Effector memory CD8-positive, alpha-beta T cell (primary cell): ENCODE data around the gene ALG12.

Experiments used
- ATAC-seq: fragments of 150-1000 bp; cut with Tn5 transposase; replicated peaks from 2 replicates; pipeline ENCODE4 v1.10.0; 2021; ENCODE audit warnings: mild to moderate bottlenecking, moderate library complexity
- DNase-seq, 3 experiments: peaks; one replicate each; pipeline ENCODE4 v3.0.0; 2021
- H3K27ac Mint-ChIP-seq, 2 donors: one replicate each; pipeline ENCODE4 v1.8.0; 2022; ENCODE audit warnings: mild to moderate bottlenecking in 2 of 2, mixed read lengths in 2 of 2, moderate library complexity in 2 of 2
- H3K27me3 Mint-ChIP-seq, 2 donors: one replicate each; pipeline ENCODE4 v1.8.0; 2022; ENCODE audit warnings: mixed read lengths in 2 of 2
- H3K36me3 Mint-ChIP-seq: one replicate; pipeline ENCODE4 v1.8.0; 2022; ENCODE audit warnings: mild to moderate bottlenecking, moderate library complexity, mixed read lengths; ENCODE audit not compliant: insufficient read depth
- H3K4me1 Mint-ChIP-seq, 2 donors: one replicate each; pipeline ENCODE4 v1.8.0; 2022; ENCODE audit warnings: low read depth in 2 of 2, mixed read lengths in 2 of 2
- H3K4me3 Mint-ChIP-seq, 2 donors: one replicate each; pipeline ENCODE4 v1.8.0; 2022; ENCODE audit warnings: mild to moderate bottlenecking in 2 of 2, mixed read lengths in 2 of 2, moderate library complexity in 2 of 2
- H3K9me3 Mint-ChIP-seq, 2 donors: one replicate each; pipeline ENCODE4 v1.8.0; 2022; ENCODE audit warnings: mixed read lengths in 2 of 2

The ALG12 gene

DNA sequence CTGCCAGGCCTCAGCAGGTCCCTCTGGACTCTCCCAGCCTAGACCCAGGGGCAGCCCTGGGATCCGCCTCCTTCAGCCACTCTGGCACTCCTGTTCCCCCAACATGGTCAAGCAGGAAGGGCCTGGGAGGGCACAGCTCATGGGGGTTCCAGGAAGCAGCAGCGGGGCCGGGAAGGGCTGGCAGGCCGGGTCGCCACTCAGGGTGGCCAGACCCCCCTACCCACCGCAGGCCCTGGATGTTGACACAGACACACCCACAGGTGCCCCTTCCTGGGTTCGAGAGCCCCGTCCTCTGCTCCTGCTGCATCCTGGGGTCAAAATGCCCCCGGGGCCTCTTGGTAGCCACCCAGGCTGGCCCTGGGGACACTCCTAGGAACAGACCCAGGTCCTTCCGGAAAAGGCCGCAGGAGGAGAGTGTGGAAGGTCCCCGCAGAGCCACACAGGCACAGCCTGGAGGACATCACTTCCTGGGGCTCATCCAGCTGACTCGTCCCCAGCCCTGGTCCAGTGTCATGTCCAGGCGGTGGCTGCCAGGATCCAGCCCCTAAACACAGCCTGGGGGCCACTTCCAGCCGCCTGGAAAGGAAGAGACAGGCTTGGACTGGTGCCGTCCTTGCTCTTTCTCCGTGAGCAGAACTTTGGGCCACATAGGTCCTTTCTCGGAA is 35.6 kb upstream of the ALG12 start:
- DNase-seq, result no peak
- H3K4me3 Mint-ChIP-seq, result no peak overlapping the region
- ATAC-seq, result no peak
- H3K4me1 Mint-ChIP-seq, result no peaks in the 10 kb centered on the region
- H3K27me3 Mint-ChIP-seq, result no peaks in the 10 kb centered on the region
- no peaks in the 10 kb centered on the region for H3K9me3 Mint-ChIP-seq
- peaks cover 12% of the 10 kb centered on the region for H3K36me3 Mint-ChIP-seq
- no peak overlapping the region for H3K27ac Mint-ChIP-seq

DNA sequence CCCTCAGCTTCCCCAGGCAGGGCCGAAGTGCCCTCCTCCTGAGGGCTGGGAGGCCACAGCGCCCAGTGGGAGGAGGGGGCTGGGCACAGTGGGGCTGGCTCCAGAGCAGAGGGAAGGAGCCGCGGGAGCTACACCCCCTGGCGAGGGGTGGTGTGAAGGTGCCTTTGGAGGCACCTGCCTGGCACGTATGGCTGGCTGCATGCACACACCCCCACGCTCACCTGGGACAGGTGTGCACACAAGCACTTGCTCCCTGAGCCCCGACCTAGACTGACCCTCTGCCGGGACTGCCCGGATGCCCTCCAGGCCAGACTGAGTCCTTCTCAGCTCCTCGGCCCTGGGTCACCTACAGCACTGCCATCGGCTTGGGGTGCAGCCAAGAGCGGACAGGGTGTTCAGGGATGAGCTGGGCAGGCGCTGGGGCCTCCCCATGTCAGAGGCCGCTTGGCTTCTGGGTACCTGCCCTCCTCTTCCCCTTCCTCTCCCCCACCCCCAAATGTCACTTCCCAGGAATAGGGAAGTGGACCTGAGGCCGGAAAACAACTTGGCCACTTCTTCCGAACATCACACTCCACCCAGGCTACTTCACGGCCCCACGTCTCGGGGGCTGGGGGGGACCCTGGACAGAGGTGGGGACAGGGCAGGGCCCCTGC is 34.9 kb upstream of the ALG12 start:
- no peaks in the 10 kb centered on the region for H3K9me3 Mint-ChIP-seq
- no peak for ATAC-seq

DNA sequence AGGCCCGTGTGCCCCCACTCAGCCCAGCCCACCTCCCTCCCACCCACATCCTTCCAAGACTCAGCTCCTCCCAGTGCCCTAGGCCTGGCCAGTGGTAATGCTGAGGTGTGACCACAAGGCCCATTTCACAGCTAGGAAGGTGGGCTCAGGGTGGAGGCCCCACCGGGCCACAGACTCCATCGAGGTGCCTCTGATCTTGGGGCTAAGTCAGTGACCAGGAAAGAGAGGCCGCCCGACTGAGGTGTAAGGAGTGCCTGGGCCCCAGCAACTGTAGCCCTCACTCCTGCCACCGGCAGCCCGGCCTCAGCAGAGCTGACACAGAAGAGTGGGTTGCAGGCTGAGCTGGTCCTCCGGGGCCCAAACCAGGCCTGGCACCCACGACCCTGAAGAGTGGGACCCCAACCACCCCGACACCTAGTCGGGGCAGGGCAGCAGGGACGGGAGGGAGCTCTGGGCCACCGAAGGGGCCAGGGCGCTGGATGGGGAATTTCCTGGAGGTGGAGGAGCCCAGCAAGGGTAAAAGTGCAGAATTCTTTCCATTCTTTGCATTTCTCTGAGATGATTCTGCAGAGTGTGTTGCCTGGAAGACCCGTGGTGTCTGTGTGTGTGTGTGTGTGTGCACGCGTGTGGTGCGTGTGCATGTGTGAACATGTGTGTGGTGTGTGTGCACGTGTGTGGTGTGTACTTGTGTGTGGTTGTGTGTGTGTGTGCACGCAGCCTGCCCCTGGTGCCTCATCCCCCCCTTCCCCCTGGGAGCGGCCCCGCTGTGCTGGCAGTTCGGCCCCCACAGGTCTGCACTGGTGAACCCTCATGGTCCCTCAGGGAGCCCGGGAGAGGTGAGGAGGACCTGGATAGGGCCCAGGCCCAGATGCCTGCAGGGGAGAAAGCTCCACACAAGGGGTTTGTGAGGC is 34.0 kb upstream of the ALG12 start:
- H3K4me1 Mint-ChIP-seq, result no peaks in the 10 kb centered on the region
- DNase-seq (no peak), ATAC-seq (no peak)
- H3K9me3 Mint-ChIP-seq, result no peaks in the 10 kb centered on the region
- no peak overlapping the region for H3K27ac Mint-ChIP-seq
- H3K36me3 Mint-ChIP-seq, result peaks cover 3% of the 10 kb centered on the region
- H3K27me3 Mint-ChIP-seq, result no peaks in the 10 kb centered on the region
- H3K4me3 Mint-ChIP-seq, result no peak overlapping the region

More for the DNA sequence above, 34.9 kb upstream of the ALG12 start:
- no peaks in the 10 kb centered on the region for H3K4me1 Mint-ChIP-seq
- DNase-seq, result no peak
- H3K36me3 Mint-ChIP-seq, result peaks cover 7% of the 10 kb centered on the region
- H3K27me3 Mint-ChIP-seq, result no peaks in the 10 kb centered on the region
- no peak overlapping the region for H3K4me3 Mint-ChIP-seq
- H3K27ac Mint-ChIP-seq, result no peak overlapping the region

DNA sequence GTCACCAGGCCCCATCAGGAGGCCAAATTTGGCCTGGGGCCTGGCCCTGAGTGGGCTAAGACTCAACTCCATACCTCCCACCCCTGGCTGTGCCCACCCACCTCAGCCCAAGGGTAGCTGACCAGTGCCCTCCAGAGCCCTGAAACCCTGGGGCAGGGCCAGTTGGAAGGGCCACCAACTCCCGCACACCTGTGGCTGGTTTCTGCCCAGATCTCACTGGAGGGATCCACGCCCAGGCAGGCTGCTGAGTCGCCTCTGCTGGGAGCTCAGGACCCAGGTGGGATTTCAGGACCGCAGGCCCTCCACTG is 33.4 kb upstream of the ALG12 start:
- Mint-ChIP-seq H3K27me3 (no peaks in the 10 kb centered on the region), H3K36me3 (no peaks in the 10 kb centered on the region), H3K9me3 (no peaks in the 10 kb centered on the region), H3K4me1 (peaks cover 0 to 1% of the 10 kb centered on the region in 2 donors), H3K4me3 (no peak overlapping the region), H3K27ac (no peak overlapping the region)
- ATAC-seq (no peak), DNase-seq (no peak)

DNA sequence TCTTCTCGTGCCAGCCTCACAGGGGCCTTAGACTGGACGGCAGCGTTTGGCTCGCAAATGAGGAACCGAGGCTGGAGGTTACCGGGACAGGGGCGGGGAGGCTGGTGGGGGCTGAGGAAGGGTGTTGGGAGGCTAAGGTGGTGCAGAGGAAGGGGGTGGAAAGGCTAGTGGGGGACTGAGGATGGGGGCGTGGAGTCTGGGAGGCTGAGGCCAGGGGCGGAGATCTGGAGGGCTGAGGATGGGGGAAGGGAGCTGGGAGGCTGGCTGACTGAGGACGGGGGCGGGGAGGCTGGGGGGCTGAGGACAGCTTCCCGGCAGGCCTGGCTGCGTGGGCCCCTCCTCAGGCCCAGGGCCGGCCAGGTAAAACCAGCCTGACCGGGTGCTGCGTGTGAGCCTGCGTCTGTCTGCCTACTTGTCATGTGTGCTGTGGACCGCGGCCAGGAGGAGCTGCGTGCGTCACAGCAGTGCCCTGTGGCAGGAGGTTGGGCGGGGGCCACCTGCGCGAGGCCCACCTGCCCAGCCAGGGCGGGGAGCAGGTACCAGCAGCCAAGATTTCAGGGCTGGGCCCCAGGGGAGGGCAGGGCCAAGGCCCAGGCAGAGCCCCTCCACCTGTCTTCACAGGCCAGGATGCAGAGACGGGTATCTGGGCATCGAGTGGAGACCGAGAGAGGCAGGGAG is 32.9 kb upstream of the ALG12 start:
- H3K4me3 Mint-ChIP-seq, result no peak overlapping the region
- no peaks in the 10 kb centered on the region for H3K9me3 Mint-ChIP-seq
- peaks cover 0 to 2% of the 10 kb centered on the region in 2 donors for H3K4me1 Mint-ChIP-seq
- H3K27ac Mint-ChIP-seq, result no peak overlapping the region
- ATAC-seq, result no peak
- no peak for DNase-seq
- H3K27me3 Mint-ChIP-seq, result no peaks in the 10 kb centered on the region
- no peaks in the 10 kb centered on the region for H3K36me3 Mint-ChIP-seq

DNA sequence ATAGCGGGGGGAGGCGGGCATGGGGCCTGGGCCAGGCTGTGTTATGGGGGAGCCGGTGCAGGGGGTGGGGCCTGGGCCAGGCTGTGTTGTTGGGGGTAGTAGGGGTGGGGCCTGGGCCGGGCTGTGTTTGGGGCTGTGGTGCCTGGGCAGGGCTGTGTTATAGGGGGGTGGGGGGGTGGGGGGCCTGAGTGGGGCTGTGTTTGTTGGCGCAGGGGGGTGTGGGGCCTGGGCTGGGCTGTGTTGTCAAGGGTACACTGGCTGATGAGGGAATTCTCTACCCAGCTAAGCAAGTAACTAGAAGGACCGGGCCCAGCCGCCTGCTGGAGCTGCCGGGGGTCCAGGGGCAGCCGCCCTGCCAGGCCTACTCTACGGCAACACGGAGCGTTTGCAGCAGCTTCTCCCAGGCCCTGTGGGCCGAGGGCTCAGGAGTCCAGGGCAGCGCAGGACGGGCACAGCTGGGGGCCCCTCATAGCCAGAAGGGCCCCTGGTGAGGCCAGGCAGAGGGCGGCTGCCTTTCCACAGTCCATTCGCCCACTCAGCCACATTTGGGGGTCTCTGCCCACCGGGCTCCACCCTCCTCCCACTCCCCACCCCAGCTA is 32.3 kb upstream of the ALG12 start:
- ATAC-seq (no peak), DNase-seq (no peak)
- H3K36me3 Mint-ChIP-seq, result peaks cover 3% of the 10 kb centered on the region
- H3K4me1 Mint-ChIP-seq, result peaks cover 4 to 7% of the 10 kb centered on the region in 2 donors
- no peak overlapping the region for H3K27ac Mint-ChIP-seq
- no peaks in the 10 kb centered on the region for H3K27me3 Mint-ChIP-seq
- no peaks in the 10 kb centered on the region for H3K9me3 Mint-ChIP-seq
- no peak overlapping the region for H3K4me3 Mint-ChIP-seq

DNA sequence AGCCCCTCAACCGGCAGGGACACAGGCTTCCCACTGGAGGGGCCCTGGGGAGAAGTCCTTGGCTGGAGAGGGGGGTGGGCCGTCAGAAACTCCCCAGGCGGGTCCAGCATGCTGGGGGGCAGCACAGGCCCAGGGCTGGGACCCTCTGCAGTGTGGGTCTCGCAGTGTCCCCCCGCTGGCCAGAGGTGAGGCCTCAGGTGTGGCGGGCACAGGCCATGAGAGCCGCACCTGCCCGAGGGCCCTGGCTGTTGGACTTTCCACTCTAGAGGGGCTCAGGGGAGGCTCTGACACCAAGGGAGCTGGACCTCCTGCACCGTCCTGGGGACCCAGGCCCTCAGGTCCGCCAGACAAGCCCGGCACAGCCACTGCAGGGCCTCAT is 31.7 kb upstream of the ALG12 start:
- Mint-ChIP-seq H3K4me1 (peaks cover 5 to 8% of the 10 kb centered on the region in 2 donors), H3K36me3 (peaks cover 4% of the 10 kb centered on the region), H3K9me3 (no peaks in the 10 kb centered on the region), H3K27ac (peak overlapping the region; percentile 38 to 71), H3K27me3 (no peaks in the 10 kb centered on the region), H3K4me3 (no peak overlapping the region)
- DNase-seq (no peak), ATAC-seq (no peak)

DNA sequence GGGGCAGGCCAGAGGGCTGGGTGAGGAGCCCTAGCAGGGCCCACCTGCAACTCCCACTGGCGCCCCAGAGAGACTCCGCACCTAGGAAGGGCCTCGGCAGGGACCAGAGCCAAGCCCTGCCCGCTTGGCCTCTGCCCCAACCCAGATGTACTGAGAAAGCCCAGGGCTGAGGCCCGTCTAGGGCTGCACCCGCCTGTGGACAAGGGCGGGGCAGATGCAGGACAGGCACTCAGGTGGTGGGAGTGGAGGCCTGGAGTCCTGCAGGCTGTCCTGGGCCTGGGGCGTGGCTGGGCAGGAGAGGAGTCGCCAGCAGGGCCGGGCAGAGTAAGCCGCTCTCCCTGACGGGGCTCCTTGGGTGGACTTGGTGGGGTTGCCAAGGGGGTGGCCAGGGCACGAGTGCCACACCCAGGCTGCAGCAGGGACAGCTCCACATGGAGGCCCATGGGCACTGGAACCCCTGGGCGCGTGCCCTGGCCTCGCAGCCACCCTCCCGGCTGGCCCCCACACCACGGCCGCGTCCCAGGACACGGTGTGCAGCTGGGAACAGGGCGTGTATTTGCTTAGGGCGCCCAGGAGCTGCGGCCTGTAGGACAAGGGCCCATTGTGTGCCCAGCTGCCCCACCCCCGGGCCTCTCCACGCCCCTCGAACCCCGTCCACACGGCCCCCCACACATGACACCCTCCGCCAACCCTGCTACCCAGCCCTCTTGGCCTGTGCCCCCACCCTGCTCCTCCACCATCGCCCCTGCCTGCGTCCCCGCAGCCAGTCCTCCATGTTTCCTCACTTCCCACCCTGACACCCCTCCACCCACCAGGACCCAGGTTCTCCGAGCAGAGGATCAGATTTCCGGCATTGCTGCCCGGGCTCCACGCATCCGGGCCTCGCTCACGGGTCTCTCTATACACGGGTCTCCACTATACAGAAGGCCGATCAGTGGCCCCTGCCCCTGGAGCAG is 31.0 kb upstream of the ALG12 start:
- H3K27ac Mint-ChIP-seq, result peak overlapping the region; percentile 38 to 71
- no peaks in the 10 kb centered on the region for H3K9me3 Mint-ChIP-seq
- ATAC-seq, result no peak
- H3K4me3 Mint-ChIP-seq, result no peak overlapping the region
- no peak for DNase-seq
- peaks cover 4% of the 10 kb centered on the region for H3K36me3 Mint-ChIP-seq
- peaks cover 5 to 8% of the 10 kb centered on the region in 2 donors for H3K4me1 Mint-ChIP-seq
- H3K27me3 Mint-ChIP-seq, result no peaks in the 10 kb centered on the region

DNA sequence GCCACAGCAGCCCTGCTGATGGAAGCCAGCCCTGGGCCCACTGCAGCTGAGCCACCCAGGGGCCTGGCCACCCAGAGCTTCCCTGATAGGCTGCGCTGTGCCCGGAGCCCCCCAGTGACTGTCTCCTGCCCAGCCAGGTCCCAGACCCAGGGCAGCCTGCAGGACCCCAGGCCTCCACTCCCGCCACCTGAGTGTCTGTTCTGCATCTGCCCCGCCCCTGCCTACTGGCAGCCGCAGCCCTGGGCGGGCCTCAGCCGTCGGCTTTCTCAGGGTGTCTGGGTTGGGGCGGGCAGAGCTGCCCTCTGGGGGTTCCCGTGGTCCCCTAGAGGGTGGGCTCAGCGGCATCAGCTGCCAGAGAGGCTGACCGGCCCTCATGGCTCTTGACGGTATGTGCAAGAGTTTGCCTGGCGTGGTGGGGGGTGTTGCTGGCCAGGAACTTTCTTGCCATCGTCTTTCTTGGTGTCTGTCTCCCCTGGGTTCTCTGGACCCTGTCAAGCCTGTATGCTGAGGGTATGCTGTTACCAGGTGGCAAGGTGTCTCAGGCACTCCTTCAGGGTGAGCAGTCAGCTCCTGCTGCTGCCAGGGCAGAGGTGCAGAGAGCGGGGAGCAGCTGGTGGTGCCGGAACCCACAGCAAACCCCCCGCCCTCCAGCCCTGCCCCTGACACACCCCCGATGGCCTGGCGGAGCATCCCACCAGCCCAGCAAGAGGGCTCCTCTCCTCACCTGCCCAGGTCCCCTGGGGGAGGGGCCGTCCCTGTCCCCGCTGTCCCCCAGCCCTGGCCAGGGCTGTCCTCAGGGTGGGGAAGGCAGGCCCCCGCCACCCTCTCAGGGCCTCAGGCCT is 30.1 kb upstream of the ALG12 start:
- peaks cover 4% of the 10 kb centered on the region for H3K36me3 Mint-ChIP-seq
- H3K27me3 Mint-ChIP-seq, result no peaks in the 10 kb centered on the region
- ATAC-seq, result no peak
- DNase-seq, result no peak
- no peak overlapping the region for H3K27ac Mint-ChIP-seq
- H3K4me1 Mint-ChIP-seq, result peaks cover 5 to 8% of the 10 kb centered on the region in 2 donors
- no peaks in the 10 kb centered on the region for H3K9me3 Mint-ChIP-seq
- H3K4me3 Mint-ChIP-seq, result no peak overlapping the region

DNA sequence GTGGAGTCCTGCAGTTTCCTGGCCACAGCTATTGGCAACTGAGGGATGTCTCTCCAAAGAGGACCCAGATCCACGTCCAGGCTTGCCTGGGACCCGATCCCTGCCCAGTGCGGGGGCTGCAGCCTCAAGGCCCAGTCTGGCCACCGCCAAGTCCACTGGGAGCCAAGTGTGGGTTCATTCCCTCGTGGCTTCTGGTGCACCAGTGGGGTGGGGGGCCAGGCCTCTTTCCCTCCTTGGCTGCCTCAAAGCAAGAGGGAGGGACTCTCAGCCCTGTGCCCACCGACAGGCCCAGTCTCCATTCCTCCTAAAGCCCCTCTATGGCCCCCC is 29.0 kb upstream of the ALG12 start:
- peaks cover 5 to 8% of the 10 kb centered on the region in 2 donors for H3K4me1 Mint-ChIP-seq
- no peaks in the 10 kb centered on the region for H3K9me3 Mint-ChIP-seq
- no peak for ATAC-seq
- H3K27ac Mint-ChIP-seq, result no peak overlapping the region
- DNase-seq, result no peak
- no peaks in the 10 kb centered on the region for H3K27me3 Mint-ChIP-seq
- H3K4me3 Mint-ChIP-seq, result no peak overlapping the region
- H3K36me3 Mint-ChIP-seq, result peaks cover 4% of the 10 kb centered on the region

DNA sequence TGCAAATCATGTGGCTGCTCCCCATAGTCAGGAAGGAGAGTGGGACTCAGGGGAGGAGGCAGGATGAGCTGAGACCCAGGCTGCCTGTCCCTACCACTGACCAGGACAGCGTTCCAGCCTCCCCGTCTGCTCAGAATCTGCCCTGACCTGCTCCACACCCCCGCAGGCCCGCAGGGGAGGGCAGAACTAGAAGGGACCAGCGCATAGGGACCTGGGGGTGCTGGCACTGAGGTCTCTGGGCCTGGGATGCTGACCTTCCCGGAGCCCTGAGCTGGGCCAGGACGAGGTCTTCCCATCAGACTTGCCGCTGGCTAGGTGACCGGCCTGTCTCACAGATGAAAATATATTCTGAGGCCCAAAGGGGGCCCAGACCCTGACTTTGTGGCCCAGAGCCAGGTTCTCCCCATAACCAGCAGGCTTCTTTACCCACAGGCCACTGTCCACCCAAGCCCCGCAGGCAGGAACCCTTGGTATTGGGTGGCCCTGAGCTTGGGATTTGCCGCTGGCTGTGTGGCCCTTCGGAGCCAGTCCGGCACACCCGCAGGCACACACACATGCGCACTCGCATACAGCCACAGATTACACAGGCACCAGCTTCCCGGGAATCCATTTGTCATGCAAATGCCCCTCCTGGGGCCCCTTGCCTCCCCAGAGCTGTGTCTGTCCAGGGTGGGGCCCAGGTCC is 28.5 kb upstream of the ALG12 start:
- ATAC-seq, result no peak
- H3K4me3 Mint-ChIP-seq, result no peak overlapping the region
- peak overlapping the region; percentile 87 to 93 for H3K27ac Mint-ChIP-seq
- no peaks in the 10 kb centered on the region for H3K27me3 Mint-ChIP-seq
- no peak for DNase-seq
- peaks cover 4% of the 10 kb centered on the region for H3K36me3 Mint-ChIP-seq
- H3K4me1 Mint-ChIP-seq, result peaks cover 5 to 8% of the 10 kb centered on the region in 2 donors
- no peaks in the 10 kb centered on the region for H3K9me3 Mint-ChIP-seq
